ENCODE results near the gene NR0B2.

GRCh38 chr1:26909951-26910342 lies 3.8 kb downstream of the NR0B2 start:
- TF ChIP-seq CTCF (IDR thresholded peaks at IDR 0.05; ENCODE audit: insufficient read depth, low read depth, low read length), result no peak
- TF ChIP-seq EZH2 (IDR thresholded peaks at IDR 0.05; ENCODE audit: insufficient read depth, low read length), result no peak

All from astrocyte (in vitro differentiated cells and primary cell).